CD4-positive, alpha-beta T cell treated with Interleukin-17A for 1 hour (primary cell): ENCODE results near the gene ELOVL2.

ENCODE experiments used
- DNase-seq: peaks from one replicate; pipeline ENCODE4 v3.0.0-alpha.2; 2020

ELOVL2 gene

DNA sequence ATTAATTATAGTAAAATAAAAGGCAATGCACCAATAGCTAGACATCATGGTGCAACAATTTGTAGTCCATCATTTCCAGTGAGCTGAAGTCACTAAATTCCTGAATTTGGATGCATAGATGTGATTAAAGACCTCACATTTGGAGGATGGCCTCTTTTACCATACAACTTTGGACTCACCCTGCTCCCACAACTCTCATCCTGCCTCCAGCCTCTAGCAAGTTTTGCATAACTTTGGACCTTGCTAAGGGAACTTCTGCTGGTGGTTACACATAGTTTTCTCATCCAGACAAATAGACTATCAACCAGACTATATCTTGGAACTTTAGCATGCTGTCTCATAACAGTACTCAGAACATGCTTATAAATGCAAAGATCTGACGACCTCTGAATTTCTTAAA, 12.8 kb upstream of the ELOVL2 start:
- no peak for DNase-seq

DNA sequence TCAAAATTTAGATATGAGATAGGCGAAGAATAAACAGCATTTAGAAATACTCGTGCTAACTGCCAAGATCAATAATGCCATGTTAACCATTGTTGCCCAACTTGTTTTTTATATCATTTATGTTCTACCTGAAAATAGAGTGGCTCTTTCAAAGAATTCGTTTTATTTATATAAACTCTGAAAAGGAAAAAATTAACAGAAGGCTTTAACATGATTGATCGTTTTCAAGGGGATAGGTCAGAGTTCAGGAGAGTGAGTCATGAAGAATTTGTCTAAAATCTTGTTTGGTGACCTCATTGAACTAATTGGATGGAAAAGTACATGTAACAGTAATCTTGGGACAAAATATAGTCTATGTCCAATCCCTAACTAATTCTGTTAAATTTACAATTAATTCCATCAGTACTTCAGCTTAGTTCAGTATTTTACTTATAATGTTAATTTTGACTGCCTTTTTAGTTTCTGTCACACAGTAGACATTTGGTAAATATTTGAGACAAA, 11.1 kb upstream of the ELOVL2 start:
- no peak for DNase-seq

DNA sequence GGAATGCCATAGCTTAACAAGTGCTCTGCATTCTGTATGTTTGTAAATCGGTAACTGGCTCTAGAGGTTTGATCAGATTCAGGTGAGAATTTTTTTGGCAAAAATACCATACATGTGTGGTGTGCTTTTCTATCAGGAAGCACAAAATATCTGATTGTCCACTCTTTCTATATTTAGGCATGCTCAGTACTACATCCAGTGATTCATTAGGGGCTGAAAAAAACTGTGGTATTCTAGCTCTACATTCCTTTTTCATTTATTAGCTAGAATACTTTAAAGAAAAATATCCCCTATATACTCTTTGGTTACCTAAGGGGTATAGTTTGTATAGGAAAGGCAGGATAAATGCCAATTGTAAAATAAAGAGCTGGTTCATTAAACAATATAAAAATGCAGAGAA, 10.6 kb upstream of the ELOVL2 start:
- DNase-seq, result no peak

DNA sequence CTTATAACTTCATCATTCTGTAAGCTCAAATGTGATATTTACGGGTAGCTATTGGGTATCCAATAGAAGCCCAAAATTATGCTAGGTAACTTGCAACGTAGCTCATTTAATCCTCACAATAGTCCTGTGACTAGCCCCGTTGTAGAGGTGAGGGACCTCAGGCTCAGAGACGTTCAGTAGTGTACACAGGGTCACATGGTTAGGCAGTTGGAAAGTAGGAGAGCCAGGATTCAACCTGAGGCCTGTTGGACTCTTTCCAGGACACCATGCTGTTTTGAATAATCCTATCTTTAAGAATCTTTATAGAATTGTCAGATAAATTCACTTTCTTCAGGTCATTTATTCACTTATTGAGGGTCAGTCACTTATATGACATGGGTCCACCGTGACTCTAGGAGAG, 9.2 kb upstream of the ELOVL2 start:
- no peak for DNase-seq

DNA sequence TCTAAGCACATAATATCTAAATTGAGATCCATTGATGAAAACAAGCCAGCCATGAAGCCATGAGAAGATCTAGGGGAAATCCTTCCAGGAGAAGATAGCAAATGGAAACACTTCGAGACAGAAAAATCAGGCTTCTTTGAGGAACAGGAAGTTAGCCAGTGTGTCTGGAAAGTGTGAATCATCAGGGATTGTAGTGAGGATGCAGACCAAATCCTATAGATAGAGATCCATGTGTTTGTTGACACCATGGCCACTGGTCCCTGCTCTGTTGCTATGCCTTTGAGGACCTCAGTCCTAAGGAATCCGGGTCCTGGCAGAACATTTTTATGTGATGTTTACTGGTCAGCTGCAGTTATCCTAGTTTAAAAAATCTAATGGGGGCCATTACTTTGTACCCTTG, 6.6 kb upstream of the ELOVL2 start:
- DNase-seq, result no peak

DNA sequence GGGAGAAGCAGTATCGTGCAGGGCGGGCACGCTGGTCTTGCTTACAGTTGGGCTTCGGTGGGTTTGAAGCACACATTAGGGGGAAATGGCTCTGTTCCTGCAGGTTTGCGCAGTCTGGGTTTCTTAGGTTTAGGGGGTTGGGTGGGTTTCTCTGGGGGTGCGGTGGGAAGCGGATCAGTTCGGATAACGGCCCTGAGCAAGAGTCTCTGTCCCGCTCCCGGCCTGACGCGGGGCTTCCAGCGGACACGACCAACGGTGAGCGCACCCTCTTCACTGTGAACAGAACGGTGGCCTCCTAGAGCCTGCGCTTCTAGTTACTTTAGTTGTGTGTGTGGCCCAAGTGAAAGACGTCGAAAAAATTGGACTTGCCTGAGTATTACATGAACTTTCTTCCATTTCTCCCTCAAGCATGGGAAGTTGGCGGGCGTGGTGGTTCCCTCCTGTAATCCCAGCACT, 635 bp upstream of the ELOVL2 start:
- DNase-seq, result no peak

DNA sequence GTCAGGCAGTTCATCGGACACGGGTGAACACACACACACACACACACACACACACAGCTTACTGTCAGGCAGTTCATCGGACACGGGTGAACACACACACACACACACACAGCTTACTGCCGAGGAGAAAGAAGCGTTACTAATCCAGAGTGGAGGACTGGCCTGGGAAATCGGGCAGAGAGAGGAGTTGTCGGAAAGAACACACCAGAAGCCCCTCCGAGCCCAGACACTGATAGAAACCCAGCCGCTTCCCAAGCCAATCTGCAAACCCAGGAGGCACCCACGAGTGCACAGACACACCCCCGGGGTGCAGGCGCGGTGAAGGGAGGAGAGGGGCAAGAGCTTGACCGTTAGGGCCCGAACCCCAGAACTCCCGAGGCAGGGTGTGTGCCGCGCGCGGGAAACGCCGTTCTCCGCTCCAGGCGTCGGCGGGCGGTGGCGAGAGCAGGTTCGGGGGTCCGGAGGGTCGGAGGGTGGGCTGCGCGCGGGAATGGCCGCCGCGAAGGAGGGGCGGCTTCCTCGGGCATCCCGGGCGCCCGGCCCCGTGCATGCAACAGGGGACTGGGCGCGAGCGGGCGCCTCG, 636 bp downstream of the ELOVL2 start:
- DNase-seq, result peak; percentile 6

DNA sequence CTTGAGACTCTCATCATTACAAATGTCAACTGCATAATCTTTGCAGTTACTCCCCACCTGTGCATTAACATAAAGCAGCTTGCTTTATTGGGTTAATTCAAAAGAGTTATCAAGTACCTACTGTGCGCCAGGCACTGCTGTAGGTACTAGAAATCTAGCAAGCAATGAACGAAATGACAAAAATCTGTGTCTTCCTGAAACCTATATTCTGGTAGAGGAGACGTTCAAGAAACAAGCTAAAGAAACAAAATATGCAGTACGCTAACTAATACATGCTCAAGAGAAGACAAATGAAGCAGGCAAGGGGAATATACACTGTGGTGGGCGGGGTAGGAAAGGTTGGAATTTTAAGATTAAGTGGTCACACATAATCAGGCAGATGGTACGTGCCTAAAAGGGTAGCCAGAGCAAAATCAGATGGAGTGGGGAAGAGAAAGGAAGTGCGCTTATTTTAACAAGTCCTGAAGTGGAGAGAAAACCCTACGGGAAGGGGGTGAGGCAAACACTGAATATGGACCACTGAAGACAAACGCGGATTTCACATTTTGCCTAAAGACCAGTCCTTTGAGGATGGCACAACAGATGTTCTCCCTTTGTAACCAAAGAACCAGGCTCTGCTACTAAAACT, 1.2 kb downstream of the ELOVL2 start:
- DNase-seq, result no peak

DNA sequence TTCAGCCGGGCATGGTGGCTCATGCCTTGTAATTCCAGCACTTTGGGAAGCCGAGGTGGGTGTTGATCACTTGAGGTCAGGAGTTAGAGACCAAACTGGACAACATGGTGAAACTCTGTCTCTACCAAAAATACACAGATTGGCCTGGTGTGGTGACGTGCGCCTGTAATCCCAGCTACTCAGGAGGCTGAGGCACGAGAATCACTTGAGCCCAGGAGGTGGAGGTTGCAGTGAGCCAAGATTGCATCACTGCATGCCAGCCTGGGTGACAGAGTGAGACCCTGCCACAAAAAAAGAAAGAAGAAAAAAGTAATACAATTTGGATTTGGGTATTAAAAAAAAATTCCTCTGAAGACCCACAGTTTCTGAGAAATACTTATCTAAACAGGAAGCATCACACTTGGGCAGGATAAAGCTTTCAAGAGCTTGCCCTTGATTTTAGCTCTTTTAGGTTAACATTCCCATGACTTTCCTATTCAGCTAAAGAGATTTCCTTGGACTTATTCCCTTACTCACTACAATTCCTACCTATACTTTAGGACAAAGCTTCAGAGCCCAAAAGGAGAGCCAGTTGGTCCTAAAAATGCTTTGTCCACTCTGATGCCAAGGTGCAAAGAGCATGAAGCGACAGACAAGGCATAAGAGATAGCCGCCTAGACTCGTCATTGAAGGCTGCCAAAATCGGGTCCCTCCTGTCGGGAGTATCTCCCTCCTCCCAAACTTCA, 1.9 kb downstream of the ELOVL2 start:
- DNase-seq, result no peak

DNA sequence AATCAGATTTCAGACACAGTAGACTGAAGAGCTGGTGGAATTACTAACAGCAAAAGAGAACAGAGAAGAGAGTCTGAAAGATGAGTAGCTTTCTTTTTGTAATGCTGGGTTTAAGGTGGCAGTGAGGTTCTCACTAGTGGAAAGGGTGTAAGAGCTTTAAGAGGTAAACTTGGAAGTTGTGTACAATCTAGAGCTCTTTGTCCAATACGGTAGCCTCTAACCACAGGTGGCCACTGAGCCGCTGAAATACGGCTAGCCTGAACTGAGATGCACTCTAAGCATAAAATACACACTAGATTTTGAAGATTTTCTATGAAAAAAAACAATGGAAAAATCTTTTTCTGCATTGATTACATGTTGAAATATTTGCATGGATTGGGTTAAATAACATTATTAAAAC, 4.0 kb downstream of the ELOVL2 start:
- no peak for DNase-seq

DNA sequence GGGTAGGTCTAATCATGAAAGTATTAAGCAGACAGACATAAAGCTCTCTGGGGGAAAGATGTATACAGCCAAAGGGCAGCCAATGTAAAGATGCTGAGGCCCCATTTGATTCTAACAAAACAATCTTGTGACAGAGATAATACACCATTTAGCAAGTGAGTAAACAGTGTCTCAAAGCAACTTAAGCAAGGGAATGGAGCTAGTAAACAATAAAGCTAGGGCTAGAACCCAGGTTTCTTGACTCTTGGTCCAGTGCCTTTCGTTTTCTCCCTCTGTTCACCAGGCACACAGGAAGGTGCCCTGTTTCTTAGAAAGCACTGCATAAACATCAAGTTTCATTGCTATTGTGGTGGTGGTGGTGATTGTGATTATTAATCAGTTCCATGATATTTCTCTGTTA, 5.1 kb downstream of the ELOVL2 start:
- no peak for DNase-seq

DNA sequence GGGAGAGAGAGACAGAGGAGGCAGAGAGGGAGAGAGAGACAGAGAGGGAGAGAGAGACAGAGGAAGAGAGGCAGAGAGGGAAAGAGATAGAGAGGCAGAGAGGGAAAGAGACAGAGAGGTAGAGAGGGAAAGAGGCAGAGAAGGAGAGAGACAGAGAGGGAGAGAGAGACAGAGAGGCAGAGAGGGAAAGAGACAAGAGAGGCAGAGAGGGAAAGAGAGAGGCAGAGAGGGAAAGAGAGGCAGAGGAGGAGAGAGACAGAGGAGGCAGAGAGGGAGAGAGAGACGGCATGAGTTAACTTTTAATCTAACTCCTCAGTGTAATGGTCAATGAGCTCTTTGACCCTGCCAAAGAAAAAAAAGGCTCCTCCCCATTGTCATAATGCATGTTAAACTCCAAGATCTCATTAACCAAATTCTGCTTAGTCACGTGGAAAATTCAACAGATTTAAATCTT, 7.1 kb downstream of the ELOVL2 start:
- DNase-seq, result no peak

DNA sequence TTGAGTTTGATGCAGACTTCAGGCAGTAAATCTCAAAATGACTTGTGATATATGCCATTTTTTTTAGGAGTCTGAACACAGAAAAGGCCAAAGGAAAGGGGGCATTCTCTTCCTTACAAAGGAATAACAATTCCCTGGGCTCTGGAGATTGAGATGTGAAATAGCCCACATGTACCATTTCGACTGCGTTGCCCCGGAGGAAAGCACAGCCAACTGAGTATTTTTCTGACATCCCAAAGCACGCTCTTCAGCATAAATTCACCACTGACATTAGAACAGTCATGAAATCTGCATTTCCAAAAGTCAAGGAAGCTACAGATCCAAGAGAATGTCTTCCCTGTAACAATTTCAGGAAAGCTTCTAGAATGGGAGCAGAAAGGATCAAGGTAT, 7.8 kb downstream of the ELOVL2 start:
- no peak for DNase-seq

DNA sequence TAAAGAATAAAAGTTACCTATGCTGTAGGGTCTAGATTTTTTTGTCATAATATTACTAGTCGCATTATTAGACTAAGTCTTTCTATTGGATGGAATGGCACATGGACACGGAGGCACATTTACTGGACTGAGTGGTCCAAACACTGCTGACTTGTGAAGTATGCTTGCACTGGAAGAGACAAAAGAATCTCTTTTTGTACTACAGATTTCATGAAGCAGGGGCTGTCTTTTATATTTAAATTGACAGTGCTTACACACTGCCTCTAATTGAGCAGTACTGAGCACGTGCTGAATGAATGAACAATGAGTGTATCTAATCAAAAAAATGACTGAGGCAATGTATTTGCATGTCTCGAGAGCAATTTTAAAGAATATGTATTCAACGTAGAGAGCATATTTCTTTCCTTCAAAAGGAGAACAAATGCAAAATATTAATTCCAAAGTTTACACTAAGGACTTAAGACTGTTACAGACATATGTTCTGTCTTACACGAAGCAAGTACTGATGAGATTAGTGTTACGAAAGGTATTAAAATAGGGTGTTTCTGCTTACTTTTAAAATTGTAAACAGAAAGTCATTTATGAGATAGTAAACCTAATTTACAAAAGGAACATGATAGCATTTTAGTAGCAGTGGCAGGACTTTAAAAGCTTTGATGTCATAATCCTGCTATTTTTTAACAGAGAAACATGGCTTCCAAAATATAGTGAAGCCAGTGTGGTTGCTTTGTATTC, 8.3 kb downstream of the ELOVL2 start:
- DNase-seq, result no peak

DNA sequence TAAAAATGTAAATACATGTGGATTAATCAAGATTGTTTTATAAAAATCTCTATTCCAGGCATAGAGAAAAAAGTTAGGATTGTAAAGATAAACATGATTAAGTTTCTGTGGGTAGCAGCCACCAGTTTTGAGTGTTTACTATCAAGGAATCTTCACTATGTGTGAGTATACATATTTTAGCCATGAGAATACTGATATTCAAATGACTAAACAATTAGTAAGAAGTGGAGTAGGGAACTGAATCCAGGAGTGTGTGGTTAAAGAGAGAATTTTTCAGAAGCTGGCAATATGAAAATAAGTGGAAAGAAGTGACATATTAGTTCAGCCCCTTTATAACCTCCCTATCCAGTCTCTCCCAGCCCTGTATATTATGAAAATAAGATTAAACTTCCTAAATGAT, 10.3 kb downstream of the ELOVL2 start:
- DNase-seq, result no peak

DNA sequence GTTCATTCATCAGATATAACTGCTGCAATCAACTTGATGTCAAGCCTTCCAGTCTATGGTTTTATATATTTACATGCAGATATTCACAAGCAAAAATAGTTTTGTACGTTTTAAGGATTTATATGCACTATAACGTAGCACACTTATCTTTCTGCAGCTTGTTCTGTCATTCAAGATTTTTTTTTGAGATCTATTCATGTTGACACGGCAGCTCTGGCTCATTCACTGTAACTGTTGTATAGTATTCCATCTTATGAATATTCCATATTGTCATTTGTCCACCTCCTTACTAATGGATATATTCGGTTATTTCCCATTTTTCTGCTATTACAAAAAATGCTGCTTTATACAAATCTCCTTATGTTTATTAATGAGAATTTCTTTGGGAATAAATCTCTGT, 13.2 kb downstream of the ELOVL2 start:
- DNase-seq, result no peak

DNA sequence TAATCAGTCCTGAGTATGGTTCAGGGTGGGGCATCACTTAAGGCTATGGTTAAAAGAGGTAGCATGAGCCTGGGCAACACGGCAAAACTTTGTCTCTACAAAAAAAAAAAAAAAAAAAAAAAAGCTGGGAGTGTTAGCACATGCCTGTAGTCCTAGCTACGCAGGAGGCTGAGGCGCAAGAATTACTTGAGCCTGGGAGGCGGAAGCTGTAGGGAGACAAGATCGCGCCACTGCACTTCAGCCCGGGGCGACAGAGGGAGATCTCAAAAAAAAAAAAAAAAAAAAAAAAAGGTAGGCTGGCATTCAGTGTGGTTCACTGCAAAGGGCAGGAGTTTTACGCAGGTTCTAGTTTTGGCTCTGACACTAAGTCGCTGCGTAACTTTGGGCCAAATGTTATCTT, 15.1 kb downstream of the ELOVL2 start:
- no peak for DNase-seq

DNA sequence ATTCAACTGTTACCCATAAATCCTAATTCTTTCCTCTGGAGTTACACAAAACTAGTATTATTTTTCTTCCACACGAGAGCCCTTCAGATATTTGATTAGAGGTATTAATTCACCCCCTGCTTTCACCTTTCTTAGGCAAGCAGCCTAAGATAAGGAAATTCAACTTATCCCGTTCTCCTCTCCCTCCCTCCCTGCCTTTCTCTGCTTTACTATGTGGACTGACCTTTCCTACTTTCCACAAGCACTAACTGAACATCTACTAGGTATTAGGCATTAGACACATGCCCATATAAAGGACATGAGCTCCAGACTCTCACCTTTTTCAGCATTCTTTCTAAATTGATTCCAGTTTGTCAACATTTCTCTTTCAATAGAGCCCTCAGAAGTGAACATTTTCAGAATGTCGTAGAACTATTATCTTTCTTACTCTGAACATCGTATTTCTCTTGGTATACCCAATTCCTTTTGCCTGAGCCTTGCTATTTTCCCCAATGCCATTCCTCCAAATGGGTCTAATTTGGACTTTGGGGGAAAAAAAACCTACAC, 16.5 kb downstream of the ELOVL2 start:
- no peak for DNase-seq

DNA sequence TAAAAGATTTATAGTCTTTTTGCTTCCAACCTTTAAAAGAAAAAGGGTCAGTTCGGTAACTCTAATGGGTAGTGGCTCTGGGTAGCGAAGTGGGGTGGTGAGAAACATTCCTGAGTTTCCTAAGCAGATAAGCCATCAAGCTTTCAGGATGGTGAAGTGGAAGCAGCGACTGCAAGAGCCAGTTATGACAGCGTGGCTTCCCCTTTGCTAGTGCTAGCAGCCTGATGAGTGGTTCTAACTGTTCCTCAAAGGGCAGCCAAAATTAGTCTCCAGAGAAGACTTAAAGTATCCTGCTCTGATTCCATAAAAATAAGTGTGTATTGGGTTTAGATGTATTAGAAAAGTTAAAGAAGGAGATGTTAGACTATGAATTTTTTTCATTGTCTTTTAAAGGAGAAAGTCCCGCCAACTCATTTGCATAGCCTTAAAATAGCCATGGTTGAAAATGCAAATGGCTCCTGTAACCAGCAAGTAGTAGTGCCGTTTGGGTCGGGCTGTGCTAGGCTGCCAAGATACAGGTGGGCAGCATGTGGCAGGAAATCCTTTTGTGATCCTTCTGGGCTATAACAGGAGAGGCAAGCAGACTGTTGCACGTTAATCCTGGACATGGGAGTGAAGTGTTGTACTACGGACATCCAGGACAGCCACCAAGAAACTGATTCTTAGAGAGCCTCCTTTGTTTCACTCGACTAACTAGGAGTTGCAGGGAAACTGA, 18.0 kb downstream of the ELOVL2 start:
- DNase-seq, result no peak

DNA sequence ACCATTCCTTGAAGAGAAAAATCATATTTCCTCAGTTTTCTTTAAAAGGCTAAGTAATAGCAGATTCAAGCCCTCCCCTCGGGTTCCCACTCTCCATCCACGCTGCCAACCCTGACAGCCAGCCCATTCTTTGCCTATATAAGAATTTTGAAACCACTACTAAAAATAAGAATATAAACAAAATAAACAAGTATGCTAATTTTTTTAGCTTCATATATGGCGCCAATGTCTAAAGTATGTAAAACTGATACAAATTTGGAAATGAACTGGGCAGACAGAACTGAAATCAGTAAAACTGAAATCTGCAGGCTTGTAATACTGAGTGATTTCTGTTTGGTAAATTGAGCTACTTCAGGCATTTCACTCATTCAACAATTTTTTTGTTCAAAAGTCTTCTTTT, 19.0 kb downstream of the ELOVL2 start:
- DNase-seq, result no peak

DNA sequence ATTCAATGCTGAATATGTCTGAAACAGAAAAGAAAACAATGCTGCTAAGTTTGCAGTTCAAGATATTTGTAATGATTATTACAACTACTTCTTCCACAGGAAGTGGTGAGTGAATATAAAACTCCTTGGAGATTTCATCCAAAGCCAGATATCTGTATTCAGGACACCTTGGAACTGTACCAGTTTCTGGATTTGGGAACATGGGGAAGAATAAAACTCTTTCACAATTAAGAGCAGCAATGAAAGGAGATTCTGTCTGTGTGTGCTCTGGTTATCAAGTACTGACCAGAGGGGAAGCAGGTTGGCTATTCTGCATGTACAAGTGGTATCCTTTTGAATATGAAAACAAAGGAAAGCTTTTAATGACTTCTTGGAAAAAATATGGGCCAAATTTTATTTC, 21.1 kb downstream of the ELOVL2 start:
- no peak for DNase-seq

DNA sequence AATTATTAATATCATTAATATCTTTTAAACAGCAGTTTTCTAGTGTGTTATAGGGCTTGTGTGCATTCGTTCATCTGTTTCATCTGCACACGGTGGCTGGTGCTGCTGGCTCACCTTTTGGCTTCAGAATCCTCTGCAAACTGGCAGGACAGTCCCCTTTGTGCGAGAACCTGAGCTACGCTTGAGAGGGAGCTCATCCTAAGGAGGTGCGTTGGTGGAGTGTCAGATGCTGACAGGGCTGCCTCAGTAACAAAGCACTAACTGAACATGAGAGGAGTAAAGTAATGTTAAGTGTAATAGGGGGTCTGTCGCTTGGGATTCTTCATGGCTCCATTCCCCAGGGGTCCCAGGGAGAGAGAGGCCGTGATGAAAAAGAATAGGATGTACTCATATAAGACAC, 22.4 kb downstream of the ELOVL2 start:
- no peak for DNase-seq

DNA sequence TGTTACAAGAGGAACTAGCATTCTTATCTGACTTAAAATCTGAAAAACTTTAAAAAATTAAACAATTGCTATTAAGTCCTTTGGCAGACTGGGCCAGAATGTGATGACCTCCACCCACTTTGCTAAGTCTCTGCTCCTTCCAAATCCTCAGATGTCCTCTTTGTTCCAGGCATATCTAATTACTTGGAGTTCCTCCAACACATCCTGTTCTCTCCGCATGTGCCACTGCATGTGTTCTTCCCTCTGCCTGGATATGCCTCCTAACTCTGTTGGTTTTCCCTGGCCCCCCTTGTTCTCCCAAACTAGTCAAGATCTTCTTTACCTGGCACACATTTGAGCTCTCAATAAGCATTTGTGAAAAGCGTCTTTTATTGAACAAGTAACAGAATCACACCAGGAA, 23.1 kb downstream of the ELOVL2 start:
- DNase-seq, result no peak
